GM13977 (cell line): ENCODE measurements around the gene RHOV.

Source experiments
- DNase-seq: peaks from one replicate; pipeline ENCODE4 v3.0.0; 2012; ENCODE audit warnings: low spot score
- CTCF ChIP-seq: IDR thresholded peaks from 2 replicates; pipeline ENCODE4 v1.5.1; 2012; ENCODE audit warnings: mild to moderate bottlenecking, control low read depth; ENCODE audit not compliant: insufficient read depth; ENCODE audit errors: extremely low read depth, missing control alignments
- in situ Hi-C: fragments of 300-500 bp; cut with MboI; formaldehyde crosslinking; loops from one replicate; pipeline ENCODE4 v1.12.0; 2022; ENCODE audit warnings: low sequenced_read_pairs, low pct_unique_long_range_greater_than_20kb, mixed read lengths, inconsistent platforms; ENCODE audit not compliant: unreplicated experiment

RHOV gene

GRCh38 chr15:40859206-40859851 lies 14.7 kb downstream of the RHOV start:
- DNase-seq, result peak; percentile 86
- peak; percentile 88 for TF ChIP-seq CTCF
- in situ Hi-C loops, result loop anchor here (5.0 kb wide), 1 partner anchor 33 kb away; the partner anchor contains the start of gene VPS18

- in situ Hi-C loops, result loop anchor here (5.0 kb wide), 1 partner anchor 34 kb away; the partner anchor contains the start of gene VPS18
- no peak for TF ChIP-seq CTCF
- no peak for DNase-seq
Measured at GRCh38 chr15:40858706-40859105, 15.3 kb downstream of the RHOV start.

- peak; percentile 87 for DNase-seq
- peak; percentile 96 for TF ChIP-seq CTCF
- in situ Hi-C loops, result loop anchor here (5.0 kb wide), 1 partner anchor 35 kb away; the partner anchor contains the start of gene VPS18
Measured at GRCh38 chr15:40857601-40858341, 16.3 kb downstream of the RHOV start.

- in situ Hi-C loops, result loop anchor here (5.0 kb wide), 1 partner anchor 36 kb away; the partner anchor contains the start of gene VPS18
- DNase-seq, result no peak
- no peak for TF ChIP-seq CTCF
Measured at GRCh38 chr15:40856746-40857145, 17.3 kb downstream of the RHOV start.

GRCh38 chr15:40855706-40856234 lies 18.3 kb downstream of the RHOV start:
- DNase-seq, result no peak
- in situ Hi-C loops, result loop anchor here (5.0 kb wide), 1 partner anchor 37 kb away; the partner anchor contains the start of gene VPS18
- no peak for TF ChIP-seq CTCF

GRCh38 chr15:40854161-40854560 lies 19.9 kb downstream of the RHOV start:
- in situ Hi-C loops, result no loop called here
- TF ChIP-seq CTCF, result no peak
- no peak for DNase-seq
